ENCODE measurements around the gene DDRGK1.

DNA sequence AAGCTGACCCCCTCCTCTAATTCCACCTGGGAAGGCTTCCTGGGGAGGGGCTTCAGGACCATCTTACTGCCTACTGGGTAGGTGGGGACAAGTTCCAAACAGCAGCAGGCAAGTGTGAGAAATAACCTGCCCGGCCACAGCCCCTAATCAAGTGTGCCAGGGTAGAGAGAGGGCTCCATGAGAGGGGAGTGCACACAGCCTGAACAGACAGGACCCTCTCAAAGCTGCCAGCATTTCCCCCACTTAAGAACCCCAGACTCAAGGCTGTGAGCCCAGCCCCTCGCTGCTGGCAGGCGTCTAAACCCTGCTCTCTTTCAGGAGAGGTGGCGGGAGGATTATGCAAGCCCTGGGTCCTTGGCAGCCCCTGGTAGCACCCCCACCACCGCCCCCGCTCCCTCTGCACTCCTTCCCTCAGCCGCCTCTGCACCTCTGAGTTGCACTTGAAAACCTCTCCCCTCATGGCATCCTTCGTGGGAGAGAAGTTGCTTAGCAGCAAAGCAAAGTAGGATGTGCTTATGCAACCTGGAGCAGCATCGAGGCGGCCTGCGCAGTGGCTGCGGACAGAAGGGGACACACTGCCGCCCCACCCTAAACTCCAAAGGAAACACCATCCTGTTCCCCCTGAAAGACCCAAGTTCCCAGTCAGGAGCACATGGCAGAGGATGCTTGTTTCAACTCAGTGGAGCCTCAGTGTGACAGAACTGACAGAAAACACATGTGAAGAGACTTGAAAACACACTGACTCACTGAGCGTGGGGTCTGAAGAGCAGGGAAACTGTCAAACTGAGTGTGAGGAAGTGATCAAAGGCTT, 10.5 kb downstream of the DDRGK1 start:
- TF ChIP-seq YY1 (IDR thresholded peaks at IDR 0.05; ENCODE audit: insufficient read depth, insufficient read length) (no peak), SUZ12 (IDR thresholded peaks at IDR 0.05; ENCODE audit: extremely low read depth, insufficient read depth, insufficient read length) (no peak), ZNF274 (IDR thresholded peaks at IDR 0.05; ENCODE audit: low read depth, low read length) (no peak)
